GM19193 (cell line): Measurements from ENCODE around the gene DBI.

ENCODE experiments used
- POLR2A ChIP-seq: IDR thresholded peaks from 4 replicates; pipeline ENCODE4 v1.6.1; 2011; ENCODE audit not compliant: insufficient read depth, insufficient read length; ENCODE audit errors: extremely low read depth

DBI gene

DNA sequence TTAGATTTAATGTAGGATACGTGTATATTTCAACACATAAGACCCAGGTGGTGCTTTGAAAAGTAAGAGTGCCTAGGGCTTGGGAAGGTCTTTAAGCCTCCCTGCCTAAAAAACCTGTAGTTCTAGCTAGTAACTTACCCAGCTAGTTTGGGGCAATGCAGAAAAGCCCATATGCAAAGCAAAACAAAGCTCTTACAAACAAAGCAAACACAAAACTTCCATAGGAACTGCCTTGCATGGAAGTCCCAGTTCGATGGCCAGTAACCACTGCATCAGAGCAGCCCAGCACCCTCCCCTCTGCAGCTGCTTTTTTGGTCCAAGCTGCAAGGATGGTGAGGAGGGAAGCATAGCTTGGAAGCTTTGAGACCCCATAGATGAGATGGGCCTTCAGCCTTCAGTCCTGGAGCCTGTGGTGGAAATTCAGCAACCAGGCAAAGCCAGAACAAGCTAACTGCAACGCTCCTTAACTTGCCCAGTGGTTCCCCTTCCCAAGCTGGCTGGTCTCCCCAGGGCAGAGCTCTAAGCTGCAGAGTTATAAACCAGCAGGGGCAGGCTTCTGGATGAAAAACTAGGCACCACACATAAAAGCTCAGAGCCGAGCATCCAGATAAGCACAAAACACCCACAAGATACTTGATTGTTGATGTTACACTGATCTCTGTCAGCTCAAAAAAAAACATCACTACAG, 16.3 kb upstream of the DBI start:
- no peak for TF ChIP-seq POLR2A

DNA sequence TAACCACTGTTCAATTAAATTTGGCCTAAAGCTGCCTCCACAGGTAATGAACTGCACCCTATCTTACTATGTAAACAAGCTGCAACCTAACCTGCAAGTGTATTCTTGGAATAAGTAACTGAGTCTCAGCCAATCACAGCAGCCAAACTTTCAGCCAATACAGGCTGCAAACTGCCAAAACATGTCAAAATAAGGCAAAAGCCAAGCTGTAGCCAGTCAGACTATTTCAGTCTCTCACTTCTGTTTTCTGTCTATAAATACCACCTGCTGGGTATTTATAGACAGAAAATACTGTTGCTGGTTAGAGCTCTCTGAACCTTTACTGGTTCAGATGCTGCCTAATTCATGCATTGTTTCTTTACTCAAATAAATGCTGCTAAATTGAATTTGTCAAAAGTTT, 14.4 kb upstream of the DBI start:
- TF ChIP-seq POLR2A: no peak

DNA sequence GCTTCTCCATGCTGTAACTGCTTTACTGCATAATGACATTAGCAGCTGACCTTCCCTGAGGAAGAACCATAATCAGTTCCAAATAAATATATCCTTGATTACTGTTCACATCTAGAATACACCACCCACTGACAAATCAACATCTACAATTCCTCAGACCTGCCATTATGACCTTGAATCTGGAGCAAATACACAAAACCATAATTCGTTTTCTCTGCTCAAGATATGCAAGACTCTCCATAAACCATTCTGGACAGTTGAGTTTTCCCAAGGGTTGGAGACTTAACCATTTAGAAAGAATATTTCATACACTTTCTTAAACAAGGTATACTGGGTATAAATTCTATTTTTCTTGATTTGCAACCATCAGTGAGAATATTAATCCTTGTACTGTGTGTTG, 11.9 kb upstream of the DBI start:
- TF ChIP-seq POLR2A: no peak

DNA sequence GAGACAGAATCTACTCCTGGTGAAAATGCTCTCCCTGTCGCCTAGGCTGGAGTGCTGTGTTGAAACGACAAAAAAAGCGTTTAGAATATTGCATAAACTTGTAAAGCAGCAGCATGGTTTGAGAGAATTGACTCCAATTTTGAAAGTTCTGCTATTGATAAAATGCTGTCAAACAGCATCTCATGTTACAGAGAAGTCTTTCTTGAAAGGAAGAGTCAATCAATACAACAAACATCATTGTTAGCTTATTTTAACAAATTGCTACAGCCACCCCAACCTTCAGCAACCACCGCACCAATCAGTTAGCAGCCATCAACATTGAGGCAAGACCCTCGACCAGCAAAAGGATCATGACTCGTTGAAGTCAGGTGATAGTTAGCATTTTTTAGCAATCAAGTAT, 7.0 kb upstream of the DBI start:
- no peak for TF ChIP-seq POLR2A

DNA sequence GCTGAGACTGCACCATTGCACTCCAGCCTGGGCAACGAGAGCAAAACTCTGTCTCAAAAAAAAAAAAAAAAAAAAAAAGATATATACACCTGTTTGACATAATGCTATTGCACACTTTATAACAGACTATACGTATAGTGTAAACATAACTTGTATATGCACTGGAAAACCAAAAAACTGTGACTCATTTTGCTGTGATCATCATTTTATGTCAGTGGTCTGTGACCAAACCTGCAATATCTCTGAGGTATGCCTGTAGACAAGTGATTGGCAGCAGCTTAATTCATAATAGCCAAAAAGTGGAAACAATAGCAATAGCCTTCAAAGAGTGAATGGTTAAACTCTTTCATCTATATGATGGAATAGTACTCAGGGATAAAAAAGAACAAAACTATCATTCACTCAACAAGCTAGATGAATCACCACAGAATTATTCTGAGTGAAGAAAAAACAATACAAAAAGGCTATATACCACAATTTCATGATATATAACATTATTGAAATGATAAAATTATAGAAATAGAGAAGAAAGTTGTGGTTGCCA, 6.3 kb upstream of the DBI start:
- TF ChIP-seq POLR2A: no peak

DNA sequence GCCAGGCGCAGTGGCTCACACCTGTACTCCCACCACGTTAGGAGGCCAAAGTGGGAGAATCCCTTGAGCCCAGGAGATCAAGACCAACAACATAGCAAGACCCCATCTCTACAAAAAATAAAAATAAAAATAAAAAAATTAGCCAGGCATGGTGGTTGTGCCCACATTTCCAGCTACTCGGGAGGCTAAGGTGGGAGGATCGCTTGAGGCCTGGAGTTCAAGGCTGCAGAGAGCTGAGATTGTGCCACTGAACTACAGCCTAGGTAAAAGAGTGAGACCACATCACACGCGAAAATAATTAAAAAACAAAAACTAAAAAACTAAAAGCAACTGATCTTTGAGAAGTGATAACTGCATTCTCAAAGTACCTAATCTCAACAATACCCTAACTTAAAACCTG, 2.0 kb upstream of the DBI start:
- no peak for TF ChIP-seq POLR2A

DNA sequence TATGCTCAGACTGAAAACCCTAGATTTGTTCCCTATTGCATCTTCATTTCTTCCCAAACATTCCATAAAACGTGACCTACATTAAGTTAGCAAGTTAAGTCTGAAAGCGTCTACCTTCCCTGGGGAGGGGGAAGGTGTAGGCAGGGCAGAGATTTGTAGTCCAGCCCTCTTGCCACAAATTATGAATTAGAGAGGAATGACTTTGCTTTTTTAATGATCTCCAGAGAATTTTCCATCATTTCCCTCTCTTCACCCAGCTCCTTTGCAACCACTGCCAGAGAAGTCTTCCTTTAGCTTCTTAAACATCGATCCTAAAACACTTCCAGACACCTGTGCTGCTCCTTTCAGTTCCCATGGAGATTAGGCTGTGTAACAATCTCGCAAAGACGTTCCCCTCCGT, 1.3 kb upstream of the DBI start:
- no peak for TF ChIP-seq POLR2A

DNA sequence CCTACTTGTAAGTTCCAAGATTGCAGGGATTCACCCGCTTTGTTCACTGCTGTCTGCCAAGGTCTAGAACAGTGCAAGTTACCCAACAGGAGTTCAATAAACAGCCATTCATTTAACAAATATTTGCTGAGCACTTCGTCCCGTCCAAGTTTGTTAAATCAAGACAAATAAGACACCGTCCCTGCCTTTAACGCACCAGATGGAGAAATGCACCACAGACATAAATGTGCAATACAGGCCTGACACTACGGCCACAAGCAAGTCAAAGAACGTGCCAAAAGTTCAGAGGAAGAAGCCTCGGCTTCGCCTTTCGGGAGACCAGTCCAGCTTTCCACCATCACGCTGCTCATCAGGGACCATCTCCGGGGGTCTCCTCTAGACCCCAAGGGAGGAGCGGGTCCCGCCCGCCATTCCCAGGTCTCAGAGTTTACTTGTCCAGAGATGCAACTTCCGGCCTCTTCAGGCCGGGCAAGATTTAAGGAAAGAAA, 572 bp upstream of the DBI start:
- no peak for TF ChIP-seq POLR2A

DNA sequence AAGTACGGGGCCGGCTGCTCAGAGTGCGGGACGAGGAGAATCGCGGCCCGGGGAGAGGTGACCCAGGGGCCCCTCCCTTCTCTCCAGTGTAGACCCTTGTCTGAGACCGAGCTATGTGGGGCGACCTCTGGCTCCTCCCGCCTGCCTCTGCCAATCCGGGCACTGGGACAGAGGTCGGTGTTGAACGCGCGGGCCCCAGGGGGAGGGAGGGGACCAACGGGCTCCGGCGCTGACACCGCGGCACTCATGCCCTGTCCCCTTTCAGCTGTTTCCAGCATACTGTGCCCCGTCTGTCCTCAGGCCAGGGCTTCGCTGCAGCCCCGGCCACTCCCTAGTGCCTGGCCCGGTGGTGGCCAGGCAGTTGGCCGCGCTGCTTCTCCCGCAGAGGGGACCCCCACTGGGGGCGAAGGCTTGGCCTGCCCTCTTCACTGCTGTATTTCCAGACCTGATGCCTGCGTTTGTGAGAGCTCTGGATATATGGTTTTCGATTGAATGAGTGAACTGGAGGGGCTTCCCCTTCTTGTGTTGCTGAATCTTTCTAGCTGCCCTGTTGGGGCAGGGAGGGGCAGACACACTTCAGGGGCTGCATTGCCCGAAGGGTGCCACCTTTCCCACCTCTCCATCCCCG, 809 bp downstream of the DBI start:
- TF ChIP-seq POLR2A: no peak

DNA sequence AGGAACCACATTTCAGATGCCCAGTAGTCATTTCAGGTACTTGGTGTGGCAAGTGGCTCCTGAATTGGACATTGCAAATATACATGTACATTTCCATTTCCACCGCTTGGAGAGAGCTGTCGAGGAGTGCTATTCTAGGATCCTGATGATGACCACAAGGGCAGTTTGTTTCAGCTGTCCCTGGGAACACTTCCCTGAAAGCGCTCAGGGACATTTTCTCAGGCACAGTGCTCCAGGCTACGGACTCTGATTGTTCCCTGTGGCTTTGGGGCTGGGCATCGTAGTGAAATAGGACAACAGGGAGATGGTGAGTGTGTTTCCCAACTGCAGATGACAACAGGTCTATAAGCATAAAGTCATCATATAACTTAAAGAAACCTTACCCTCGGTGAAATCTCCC, 3.1 kb downstream of the DBI start:
- no peak for TF ChIP-seq POLR2A

DNA sequence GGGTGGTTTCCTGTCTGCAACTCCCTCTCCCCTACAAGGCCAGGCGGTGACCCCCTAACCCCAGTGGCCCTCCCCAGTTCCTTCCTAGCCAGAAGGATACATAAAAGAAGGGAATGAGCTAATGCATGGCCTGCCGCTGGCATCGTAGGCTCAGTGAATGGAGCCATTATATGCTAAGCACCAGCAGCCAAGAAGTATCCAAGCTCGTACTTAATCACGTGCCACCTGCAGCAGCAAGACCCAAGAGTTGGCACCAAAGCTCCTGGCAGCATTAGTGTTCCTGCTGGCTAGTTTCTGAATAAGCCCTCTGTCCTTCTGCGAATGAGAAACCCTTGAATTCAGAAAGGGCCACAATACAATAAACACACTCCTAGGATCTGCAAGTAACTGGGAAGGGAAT, 4.3 kb downstream of the DBI start:
- no peak for TF ChIP-seq POLR2A

DNA sequence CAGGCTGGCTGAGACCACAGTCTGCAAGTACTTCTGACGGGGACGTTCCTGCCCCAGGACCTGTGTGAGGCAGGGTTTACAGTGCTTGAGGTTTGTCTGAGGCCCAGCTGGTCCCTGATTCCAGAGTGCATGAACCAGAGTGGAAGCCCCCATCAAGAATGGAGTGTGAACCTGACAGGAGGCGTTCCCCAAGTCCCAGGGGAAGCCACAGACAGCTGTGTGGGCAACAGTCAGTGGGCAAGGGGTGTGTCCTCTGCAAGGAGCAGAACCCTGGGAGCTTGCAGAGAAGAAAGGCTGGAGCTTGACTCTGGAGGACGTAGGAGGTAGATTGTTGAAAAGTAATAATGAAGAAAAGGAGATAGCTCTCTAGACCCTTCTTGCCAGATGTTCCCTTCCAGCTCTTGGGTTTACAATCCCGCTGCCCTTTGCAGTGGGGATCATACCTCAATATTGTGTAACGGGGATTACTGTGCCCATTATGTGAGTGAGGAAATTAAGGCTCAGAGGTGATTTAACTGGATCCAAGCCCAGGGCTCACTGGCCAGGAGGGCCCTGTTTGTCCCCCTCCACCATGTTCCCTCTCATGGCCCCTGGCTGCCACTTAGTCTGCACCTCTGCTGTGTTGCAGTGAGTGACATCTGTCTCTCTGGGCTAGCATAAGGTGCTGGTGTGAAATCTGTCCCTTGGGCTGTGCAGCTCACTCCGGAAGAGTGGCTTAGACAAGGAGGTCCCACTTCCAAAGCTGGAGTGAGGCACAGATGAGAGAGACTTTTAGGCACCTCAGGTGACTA, 6.2 kb downstream of the DBI start:
- TF ChIP-seq POLR2A: no peak

DNA sequence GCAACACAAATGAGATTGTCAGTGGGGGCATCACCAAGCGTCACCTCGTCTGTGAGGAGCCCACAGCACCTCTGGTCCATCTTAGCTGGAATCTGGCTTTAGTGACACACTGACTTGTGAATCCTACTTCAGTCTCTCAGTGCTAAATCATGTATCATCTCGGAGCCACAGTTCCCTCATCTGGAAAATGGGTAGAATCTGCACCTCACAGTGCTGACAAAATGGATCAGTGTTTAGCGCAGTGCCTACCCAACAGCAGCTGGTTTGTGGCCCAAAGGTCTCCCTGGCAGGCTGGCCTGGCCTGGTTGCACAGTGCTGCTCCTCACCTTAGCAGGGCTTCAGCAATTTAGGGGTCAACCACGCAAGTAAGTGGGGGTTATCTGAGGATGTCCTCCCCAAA, 10.0 kb downstream of the DBI start:
- no peak for TF ChIP-seq POLR2A

DNA sequence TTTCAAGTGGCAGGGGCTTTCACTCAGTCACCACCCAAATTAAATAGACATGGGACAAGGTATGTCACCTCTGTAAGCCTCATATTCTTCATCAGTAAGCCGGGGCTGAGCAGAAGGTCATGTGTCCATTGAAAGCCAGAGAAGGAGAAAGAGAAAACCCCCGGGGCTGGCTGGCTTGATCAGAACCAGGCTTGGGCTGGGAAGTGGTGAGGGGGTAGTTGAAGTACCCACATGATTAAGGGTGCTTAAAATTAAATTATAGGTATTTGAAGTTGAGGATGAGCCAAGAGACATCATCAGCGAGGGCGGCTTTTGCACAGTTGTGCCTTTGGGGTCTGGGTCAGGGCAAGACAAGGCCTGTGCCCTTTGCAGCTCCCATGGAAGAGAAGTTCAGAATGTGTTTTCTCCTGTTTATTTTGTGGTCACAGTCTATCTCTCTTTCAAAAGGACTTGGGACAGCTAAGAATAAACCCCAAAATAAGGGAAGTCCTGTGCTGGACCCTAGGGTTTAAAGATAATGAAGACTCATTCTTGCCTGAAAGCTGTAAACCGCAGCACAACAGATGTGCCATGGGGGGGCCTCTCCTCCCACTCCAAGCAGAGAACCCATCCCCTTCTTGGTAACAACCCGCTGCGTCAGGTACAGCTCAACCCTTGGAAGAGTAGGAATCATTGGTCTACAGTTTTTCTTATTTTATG, 10.7 kb downstream of the DBI start:
- TF ChIP-seq POLR2A: no peak

DNA sequence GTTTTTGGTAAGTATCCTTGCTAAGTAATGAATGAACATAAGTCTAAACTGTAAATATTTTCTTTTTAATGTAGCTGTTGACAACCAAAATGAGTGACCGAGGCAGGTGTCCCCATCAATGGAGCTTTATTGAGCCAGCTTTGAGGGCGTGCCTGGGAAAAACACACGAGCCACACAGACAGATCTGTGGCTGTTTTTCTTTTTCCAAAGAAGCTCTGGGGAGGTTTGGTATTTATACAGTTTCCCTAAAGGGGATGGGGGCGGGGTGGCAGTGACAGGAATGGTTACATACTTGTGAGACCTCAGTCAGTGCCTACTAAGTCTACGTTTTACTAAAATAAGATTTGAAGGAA, 11.2 kb downstream of the DBI start:
- no peak for TF ChIP-seq POLR2A
